ENCODE results near the gene TPBGL. TPM values are rescaled to one million over a fixed set of nuclear protein-coding genes. Genes with fewer than 3 reads are reported as not detected.

TPBGL gene
- total RNA-seq, 4 donors from 2014 or later, result 0.26 to 0.40 (median 0.33) TPM; not detected in 1

Other genes starting within 250 kb of the TPBGL start
- gene OR2AT4, start 143.9 kb upstream of the TPBGL start, total RNA-seq, result under 1 TPM in 1 of 4 donors, not detected in 3; 0.06 TPM
- 10 to 100 TPM; 30.5 to 61.1 (median 33.0) TPM for gene SLCO2B1, start 89.7 kb upstream of the TPBGL start, total RNA-seq
- gene ARRB1, start 110.9 kb downstream of the TPBGL start, total RNA-seq, result 100 to 1,000 TPM in 1 of 4 donors, 10 to 100 TPM in 3; 41.1 to 102 (median 76.7) TPM
- gene RPS3, start 158.7 kb downstream of the TPBGL start, total RNA-seq, result 1,000 to 10,000 TPM in 3 of 4 donors, 100 to 1,000 TPM in 1; 879 to 1,878 (median 1,387) TPM
- gene KLHL35, start 192.4 kb downstream of the TPBGL start, total RNA-seq, result under 1 TPM in 3 of 4 donors, not detected in 1; 0.17 to 0.42 (median 0.29) TPM